WERI-Rb-1 (cell line): ENCODE results near the gene TAB2.

Experiments used
- DNase-seq: peaks from one replicate; pipeline ENCODE4 v3.0.0-alpha.2; 2020
- H3K27ac ChIP-seq: fragments of 250-450 bp; sonication (Bioruptor Pico); 2 replicates; pipeline ENCODE4 v1.5.1; 2020; ENCODE audit warnings: mild to moderate bottlenecking, moderate library complexity
- H3K27me3 ChIP-seq: fragments of 250-450 bp; sonication (Bioruptor Pico); 2 replicates; pipeline ENCODE4 v1.5.1; 2021; ENCODE audit warnings: mild to moderate bottlenecking, low read depth, moderate library complexity; ENCODE audit not compliant: insufficient read depth, severe bottlenecking
- H3K36me3 ChIP-seq: fragments of 250-450 bp; sonication (Bioruptor Pico); 2 replicates; pipeline ENCODE4 v1.5.1; 2020; ENCODE audit warnings: mild to moderate bottlenecking, moderate library complexity
- H3K4me3 ChIP-seq: 2 replicates; pipeline ENCODE4 v1.5.1; 2011; ENCODE audit warnings: low read depth, mild to moderate bottlenecking, control low read depth, low read length
- H3K9me3 ChIP-seq: fragments of 250-450 bp; sonication (Bioruptor Pico); 2 replicates; pipeline ENCODE4 v1.5.1; 2021; ENCODE audit warnings: mild to moderate bottlenecking, moderate library complexity; ENCODE audit not compliant: severe bottlenecking
- CTCF ChIP-seq: IDR thresholded peaks from 2 replicates; pipeline ENCODE4 v1.5.1; 2011; ENCODE audit warnings: low read depth, mild to moderate bottlenecking, control low read depth, inconsistent platforms, low read length

The TAB2 gene

GRCh38 chr6:149273318-149273717 is 44.2 kb upstream of the TAB2 start:
- TF ChIP-seq CTCF, result no peak
- no peaks in the 10 kb centered on the region for H3K36me3 ChIP-seq
- no peak for DNase-seq
- H3K27ac ChIP-seq, result no peak overlapping the region
- H3K4me3 ChIP-seq, result no peak overlapping the region
- H3K9me3 ChIP-seq, result no peaks in the 10 kb centered on the region
- H3K27me3 ChIP-seq, result no peaks in the 10 kb centered on the region

GRCh38 chr6:149275621-149276020 is 41.9 kb upstream of the TAB2 start:
- Histone ChIP-seq H3K27ac (no peak overlapping the region), H3K4me3 (no peak overlapping the region), H3K9me3 (no peaks in the 10 kb centered on the region), H3K36me3 (no peaks in the 10 kb centered on the region), H3K27me3 (no peaks in the 10 kb centered on the region)
- no peak for TF ChIP-seq CTCF
- DNase-seq, result no peak

- H3K36me3 ChIP-seq, result no peaks in the 10 kb centered on the region
- H3K27me3 ChIP-seq, result no peaks in the 10 kb centered on the region
- TF ChIP-seq CTCF, result no peak
- no peak overlapping the region for H3K4me3 ChIP-seq
- H3K9me3 ChIP-seq, result no peaks in the 10 kb centered on the region
- no peak for DNase-seq
- H3K27ac ChIP-seq, result no peak overlapping the region
These were observed 39.9 kb upstream of the TAB2 start for GRCh38 chr6:149277621-149278020.

GRCh38 chr6:149278997-149279396 is 38.5 kb upstream of the TAB2 start:
- Histone ChIP-seq H3K9me3 (no peaks in the 10 kb centered on the region), H3K27ac (no peak overlapping the region), H3K27me3 (no peaks in the 10 kb centered on the region), H3K36me3 (no peaks in the 10 kb centered on the region), H3K4me3 (no peak overlapping the region)
- DNase-seq, result no peak
- no peak for TF ChIP-seq CTCF

GRCh38 chr6:149284904-149285303 is 32.6 kb upstream of the TAB2 start:
- H3K9me3 ChIP-seq, result no peaks in the 10 kb centered on the region
- no peak for TF ChIP-seq CTCF
- H3K27ac ChIP-seq, result no peak overlapping the region
- no peaks in the 10 kb centered on the region for H3K36me3 ChIP-seq
- no peaks in the 10 kb centered on the region for H3K27me3 ChIP-seq
- no peak overlapping the region for H3K4me3 ChIP-seq
- no peak for DNase-seq

GRCh38 chr6:149285626-149286025 is 31.9 kb upstream of the TAB2 start:
- no peak for DNase-seq
- no peak overlapping the region for H3K4me3 ChIP-seq
- no peak overlapping the region for H3K27ac ChIP-seq
- no peaks in the 10 kb centered on the region for H3K27me3 ChIP-seq
- no peaks in the 10 kb centered on the region for H3K36me3 ChIP-seq
- TF ChIP-seq CTCF, result no peak
- no peaks in the 10 kb centered on the region for H3K9me3 ChIP-seq
